NOMO-1 (cell line): ENCODE data around the gene KLLN.
"Not testable (repeated sequence)": the region's sequence is repeated elsewhere in the genome, so short reads cannot be mapped to it uniquely, and the experiment has no call there.

Experiments used
- DNase-seq, 2 experiments: peaks; one replicate each; lab custom pipeline; 2025; ENCODE audit not compliant: unreplicated experiment in 2 of 2; lab: John Stamatoyannopoulos, UW

KLLN gene

DNA sequence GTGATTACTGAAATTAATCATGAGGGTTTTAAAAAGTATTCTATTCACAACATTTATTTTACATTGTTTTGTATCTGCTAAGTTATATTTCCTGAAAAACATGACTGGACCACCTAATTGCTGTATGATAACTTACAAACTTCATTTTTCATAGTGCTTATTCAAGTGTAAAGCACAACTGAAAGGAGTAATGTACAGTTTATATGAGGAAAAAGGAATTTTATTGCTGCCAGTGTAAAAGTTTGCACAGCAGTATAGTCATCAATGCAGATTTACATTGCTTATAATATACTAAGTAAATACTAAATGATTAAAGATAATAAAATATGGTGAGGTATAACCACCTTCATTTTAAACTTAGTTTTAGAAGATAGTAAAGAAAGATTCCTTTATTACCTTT, 4.1 kb upstream of the KLLN start:
- DNase-seq, result no peak

- no peak for DNase-seq
Observed at GRCh38 chr10:87866412-87866974, 3.2 kb upstream of the KLLN start.

DNA sequence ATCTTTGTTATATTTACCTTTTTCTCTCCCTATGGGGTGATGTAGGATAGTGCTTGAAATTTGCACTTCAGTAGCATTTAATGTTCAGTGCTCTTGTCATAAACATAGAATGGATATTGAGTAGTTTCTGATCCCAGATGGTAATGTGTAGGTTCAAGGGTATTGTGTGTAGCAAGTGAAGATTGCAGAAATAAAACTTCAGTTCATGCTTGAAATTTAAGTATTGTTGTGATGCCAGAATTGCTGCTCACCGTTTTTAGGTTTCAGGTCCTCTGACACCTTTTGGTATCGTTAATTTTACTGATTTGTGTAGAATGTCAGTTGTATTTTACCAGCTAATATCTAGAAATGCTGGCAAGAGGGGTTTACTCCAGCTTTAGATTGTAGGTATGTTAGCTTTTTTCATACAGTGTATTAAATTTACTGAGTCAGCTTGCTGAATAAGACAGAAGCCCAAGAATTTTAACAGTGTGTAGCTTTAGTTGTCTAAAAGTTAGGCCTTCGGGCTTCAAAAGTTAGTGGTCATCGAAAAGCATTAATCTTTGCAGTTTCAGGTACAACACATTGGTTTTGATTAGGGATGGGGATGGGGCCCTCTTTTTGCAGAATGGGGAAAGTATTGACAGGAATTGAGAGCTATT, 2.0 kb upstream of the KLLN start:
- no peak for DNase-seq

DNA sequence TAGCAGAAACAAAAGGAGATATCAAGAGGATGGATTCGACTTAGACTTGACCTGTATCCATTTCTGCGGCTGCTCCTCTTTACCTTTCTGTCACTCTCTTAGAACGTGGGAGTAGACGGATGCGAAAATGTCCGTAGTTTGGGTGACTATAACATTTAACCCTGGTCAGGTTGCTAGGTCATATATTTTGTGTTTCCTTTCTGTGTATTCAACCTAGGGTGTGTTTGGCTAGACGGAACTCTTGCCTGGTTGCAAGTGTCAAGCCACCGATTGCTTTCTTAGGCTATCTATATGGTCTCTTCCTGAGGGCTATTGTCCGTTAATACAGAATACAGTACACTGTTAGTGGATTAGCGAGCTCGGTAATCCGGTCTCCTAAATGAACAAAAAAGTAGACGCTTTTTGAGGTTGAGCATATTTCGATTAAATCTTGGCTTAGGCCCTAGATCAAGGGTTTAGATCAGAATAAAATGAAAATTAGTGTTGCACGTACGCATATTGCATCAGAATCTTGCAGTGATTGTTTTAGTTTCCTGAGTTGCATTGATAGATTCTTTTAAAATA, 1.2 kb upstream of the KLLN start:
- no peak for DNase-seq

DNA sequence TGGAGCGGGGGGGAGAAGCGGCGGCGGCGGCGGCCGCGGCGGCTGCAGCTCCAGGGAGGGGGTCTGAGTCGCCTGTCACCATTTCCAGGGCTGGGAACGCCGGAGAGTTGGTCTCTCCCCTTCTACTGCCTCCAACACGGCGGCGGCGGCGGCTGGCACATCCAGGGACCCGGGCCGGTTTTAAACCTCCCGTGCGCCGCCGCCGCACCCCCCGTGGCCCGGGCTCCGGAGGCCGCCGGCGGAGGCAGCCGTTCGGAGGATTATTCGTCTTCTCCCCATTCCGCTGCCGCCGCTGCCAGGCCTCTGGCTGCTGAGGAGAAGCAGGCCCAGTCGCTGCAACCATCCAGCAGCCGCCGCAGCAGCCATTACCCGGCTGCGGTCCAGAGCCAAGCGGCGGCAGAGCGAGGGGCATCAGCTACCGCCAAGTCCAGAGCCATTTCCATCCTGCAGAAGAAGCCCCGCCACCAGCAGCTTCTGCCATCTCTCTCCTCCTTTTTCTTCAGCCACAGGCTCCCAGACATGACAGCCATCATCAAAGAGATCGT, 690 bp upstream of the KLLN start:
- not testable (repeated sequence) for DNase-seq

DNA sequence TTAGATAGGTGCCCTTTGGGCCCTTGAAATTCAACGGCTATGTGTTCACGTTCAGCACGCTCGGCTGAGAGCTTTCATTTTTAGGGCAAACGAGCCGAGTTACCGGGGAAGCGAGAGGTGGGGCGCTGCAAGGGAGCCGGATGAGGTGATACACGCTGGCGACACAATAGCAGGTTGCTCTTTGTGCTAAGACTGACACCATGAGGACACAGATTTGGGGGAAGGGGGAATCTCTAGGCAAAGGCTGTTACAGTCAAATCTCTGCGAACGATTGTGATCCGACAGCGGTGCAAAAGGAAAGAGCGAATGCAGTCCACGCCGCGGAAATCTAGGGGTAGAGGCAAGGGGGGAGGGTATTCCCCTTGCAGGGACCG, 667 bp downstream of the KLLN start:
- DNase-seq, result peak; percentile 64 to 82

- peak; percentile 97 to 98 for DNase-seq
Observed at GRCh38 chr10:87861953-87862678, 1.2 kb downstream of the KLLN start.

GRCh38 chr10:87861566-87861952, 1.8 kb downstream of the KLLN start:
- peak; percentile 80 to 82 for DNase-seq

- DNase-seq, result peak; percentile 43 to 72
Observed at GRCh38 chr10:87860816-87861403, 2.4 kb downstream of the KLLN start.

DNA sequence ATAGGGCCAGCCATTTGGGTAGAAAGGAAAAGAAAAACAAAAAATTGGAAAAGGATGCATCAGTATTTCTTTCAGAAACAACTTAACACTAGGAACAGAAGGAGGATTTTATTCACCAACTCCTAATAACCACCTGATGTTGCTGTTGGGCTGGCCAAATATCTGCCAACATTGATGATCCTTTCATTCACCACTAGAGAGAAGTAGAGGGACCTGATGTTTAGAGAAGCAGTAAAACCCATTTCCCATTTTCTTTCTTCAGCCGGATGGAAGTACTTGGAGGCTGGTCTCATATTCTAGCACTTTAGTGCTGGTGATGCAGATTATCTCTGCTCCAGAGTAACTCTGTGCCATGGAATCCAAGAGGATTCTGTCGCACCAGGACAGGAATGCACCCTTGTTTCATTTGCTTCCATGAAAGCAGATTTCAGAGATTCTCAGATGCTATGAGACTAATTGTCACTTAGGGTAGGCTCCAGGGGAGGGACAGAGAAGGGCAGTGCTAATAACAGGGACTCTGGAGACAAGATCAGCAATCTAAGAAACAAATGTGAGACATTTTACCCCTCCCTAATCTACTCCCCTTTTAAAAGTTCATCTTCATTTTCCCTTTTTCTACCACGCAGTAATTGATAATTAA, 3.1 kb downstream of the KLLN start:
- DNase-seq, result peak; percentile 66 to 88

- not testable (repeated sequence) for DNase-seq
Observed at GRCh38 chr10:87855665-87856064, 7.7 kb downstream of the KLLN start.

DNA sequence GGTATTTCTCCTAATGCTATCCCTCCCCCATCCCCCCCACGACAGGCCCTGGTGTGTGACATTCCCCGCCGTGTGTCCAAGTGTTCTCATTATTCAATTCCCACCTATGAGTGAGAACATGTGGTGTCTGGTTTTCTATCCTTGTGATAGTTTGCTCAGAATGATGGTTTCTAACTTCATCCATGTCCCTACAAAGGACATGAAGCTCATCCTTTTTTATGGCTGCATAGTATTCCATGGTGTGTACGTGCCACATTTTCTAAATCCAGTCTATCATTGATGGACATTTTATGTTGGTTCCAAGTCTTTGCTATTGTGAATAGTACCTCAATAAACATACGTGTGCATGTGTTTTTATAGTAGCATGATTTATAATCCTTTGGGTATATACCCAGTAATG, 8.1 kb downstream of the KLLN start:
- DNase-seq, result not testable (repeated sequence)

- DNase-seq, result no peak
Observed at GRCh38 chr10:87852089-87852488, 11.2 kb downstream of the KLLN start.

DNA sequence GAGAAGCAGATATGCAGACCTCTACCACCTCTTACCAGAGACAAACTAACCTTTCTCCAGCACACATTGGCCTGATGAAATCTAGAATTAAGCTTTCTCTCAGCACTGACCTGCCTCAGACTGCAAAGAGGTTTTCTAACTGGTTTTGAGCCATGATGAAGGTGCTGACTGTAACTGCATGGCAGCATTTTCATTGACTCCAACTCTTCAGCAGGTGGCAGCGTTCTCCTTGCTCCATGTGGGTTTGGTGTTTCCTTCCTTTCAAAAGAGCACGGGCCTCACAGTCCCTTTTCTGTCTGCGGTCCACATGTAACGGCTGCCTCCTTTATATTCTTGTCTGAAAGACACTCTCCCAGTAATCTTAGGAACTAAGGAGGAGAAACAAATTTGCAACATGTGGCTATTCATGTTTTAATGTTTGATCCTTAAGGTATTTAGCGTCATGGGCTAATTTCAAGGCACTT, 12.6 kb downstream of the KLLN start:
- DNase-seq, result peak; percentile 43 to 69

- no peak for DNase-seq
Observed at GRCh38 chr10:87849001-87849400, 14.3 kb downstream of the KLLN start.

- DNase-seq, result no peak
Observed at GRCh38 chr10:87847550-87847949, 15.8 kb downstream of the KLLN start.

DNA sequence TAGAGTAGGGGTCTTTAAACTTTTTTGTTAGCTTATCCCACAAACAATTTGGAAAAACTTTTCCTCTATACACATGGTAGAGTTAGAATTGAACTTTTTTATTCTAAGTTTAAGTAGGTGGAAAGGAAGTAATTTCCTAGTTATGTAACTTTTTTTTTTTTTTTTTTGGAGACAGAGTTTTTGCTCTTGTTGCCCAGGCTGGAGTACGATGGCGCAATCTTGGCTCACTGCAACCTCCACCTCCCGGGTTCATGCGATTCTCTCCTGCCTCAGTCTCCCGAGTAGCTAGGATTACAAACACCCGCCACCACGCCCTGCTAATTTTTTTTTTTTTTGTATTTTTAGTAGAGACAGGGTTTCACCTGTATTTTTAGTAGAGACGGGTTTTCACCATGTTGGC, 16.6 kb downstream of the KLLN start:
- DNase-seq, result not testable (repeated sequence)

DNA sequence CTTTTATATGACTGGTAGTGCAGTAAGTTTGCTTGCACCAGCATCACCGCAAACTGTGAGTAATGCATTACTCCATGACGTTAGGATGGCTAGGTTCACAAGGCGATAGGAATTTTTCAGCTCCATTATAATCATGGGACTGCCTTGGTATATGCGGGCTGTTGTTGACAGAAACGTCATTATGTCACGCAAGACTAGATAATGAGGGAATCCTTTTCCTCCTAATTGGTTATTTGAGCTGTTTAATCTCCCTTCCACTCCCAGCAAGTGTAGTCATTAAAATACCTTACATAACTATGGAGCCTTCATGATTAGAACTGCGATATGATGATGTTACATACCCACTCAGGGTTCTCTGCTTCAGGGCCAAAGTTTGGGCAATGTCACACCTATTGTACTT, 17.3 kb downstream of the KLLN start:
- no peak for DNase-seq

DNA sequence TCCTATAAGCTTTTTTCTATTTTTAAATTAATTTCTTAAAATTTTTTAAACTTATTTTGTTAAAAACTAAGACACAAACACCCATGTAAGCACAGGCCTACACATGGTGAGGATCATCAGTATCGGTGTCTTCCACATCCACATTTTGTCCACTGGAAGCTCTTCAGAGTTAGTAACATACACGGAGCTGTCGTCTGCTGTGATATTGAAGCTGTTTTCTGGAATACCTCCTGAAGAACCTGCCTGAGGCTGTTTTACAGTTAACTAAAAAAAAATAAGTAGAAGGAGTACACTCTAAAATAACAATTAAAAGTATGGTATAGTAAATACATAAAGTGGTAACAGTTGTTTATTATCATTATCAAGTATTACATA, 17.7 kb downstream of the KLLN start:
- no peak for DNase-seq

DNA sequence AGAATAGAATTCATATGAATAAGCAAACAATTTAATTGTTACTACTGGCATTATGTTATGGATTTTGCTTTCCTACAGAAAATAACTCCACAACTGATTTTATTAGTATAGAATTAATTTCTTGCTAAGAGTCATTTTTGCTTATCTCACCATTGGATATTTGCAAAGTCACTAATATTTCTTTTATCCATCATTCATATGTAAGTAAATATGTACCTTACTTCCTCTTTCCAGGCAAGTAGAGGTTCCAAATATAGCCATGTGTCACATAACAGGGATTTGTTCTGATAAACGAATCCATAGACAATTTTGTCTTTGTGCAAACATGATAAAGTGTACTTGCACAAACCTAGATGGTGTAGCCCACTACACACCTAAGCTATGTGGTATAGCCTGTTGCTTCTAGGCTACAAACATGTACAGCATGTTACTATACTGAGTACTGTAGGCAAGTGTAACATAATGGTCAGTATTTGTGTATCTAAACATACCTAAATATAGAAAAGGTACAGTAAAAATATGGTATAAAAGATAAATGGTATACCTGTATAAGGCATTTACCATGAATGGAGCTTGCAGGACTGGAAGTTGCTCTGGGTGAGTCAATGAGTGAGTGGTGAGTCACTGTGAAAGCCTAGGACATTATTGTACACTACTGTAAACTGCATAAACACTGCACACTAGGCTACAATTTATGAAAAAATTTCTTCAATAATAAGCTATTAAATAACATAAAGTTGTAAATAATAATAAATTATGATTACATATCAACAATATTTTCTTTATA, 18.3 kb downstream of the KLLN start:
- peak in 1 of 2 experiments; percentile 27 for DNase-seq
